ENCODE measurements around the gene EFNA2.

DNA sequence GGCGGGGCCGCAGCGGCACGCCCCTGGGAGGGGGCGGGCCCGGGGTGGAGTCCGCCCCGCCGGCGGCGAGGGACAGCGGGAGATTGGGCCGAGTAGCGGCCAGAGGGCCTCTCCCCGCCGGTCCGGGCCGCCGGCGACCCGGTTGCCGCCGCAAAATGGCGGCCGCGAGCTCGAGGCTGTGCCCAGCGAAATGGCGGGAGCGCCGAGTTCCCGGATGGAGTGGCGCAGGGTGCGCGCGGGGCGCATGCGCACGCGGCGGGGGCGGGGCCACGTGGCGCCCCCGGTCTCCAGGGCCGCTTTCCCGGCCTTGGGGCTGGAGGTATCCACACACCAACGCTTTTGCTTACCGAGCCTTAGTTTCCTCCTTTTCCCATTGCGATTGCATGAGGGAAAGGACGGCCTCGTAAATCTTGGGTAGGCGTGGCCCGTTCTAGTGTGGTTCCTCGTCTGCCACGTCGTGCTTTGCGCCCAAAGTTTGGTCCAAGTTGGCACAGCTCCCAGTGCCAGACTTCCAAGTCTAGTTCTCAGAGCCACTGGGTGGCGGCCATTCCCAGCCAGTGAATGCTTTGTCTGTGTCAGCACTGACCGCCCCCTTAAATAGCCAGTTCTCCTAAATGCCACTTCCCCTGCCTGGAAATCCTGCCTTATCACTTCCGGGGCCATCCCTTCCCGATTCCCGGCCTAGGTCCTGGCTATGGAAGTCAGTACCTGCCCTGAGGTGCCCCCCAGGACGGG is 16.0 kb upstream of the EFNA2 start:
- TF ChIP-seq, protein P1, sequence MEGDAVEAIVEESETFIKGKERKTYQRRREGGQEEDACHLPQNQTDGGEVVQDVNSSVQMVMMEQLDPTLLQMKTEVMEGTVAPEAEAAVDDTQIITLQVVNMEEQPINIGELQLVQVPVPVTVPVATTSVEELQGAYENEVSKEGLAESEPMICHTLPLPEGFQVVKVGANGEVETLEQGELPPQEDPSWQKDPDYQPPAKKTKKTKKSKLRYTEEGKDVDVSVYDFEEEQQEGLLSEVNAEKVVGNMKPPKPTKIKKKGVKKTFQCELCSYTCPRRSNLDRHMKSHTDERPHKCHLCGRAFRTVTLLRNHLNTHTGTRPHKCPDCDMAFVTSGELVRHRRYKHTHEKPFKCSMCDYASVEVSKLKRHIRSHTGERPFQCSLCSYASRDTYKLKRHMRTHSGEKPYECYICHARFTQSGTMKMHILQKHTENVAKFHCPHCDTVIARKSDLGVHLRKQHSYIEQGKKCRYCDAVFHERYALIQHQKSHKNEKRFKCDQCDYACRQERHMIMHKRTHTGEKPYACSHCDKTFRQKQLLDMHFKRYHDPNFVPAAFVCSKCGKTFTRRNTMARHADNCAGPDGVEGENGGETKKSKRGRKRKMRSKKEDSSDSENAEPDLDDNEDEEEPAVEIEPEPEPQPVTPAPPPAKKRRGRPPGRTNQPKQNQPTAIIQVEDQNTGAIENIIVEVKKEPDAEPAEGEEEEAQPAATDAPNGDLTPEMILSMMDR (IDR thresholded peaks at IDR 0.05) = no peak
- TF ChIP-seq POLR2A (IDR thresholded peaks at IDR 0.05) = no peak
